Lung (tissue), 12 donors: ENCODE measurements around the gene HRG. TPM values are rescaled to one million over a fixed set of nuclear protein-coding genes. Genes with fewer than 3 reads are reported as not detected.
"Not testable (repeated sequence)": the region's sequence is repeated elsewhere in the genome, so short reads cannot be mapped to it uniquely, and the experiment has no call there.

ENCODE experiments used
- ATAC-seq: fragments of 200-7000 bp; cut with Tn5 transposase; one replicate; pipeline ENCODE4 v1.9.1; 2020; ENCODE audit warnings: moderate number of reproducible peaks; ENCODE audit not compliant: insufficient read depth, low FRiP score
- DNase-seq, 3 donors: peaks; one replicate each; pipeline ENCODE4 v3.0.0-alpha.2; 2013 to 2017
- H3K27ac ChIP-seq, 2 donors: one replicate each; pipeline ENCODE4 v1.5.1; 2013; ENCODE audit warnings: mild to moderate bottlenecking in 2 of 2, moderate library complexity in 2 of 2, control low read depth in 1 of 2, inconsistent platforms in 1 of 2, low read depth in 1 of 2, low read length in 1 of 2
- H3K27me3 ChIP-seq, 3 donors: one replicate each; pipeline ENCODE4 v1.5.1; 2013; ENCODE audit warnings: low read length in 2 of 3; ENCODE audit not compliant: control insufficient read depth in 3 of 3, insufficient read depth in 3 of 3
- H3K36me3 ChIP-seq, 4 donors: one replicate each; pipeline ENCODE4 v1.5.1; 2013; ENCODE audit warnings: low read length in 4 of 4, mild to moderate bottlenecking in 1 of 4, moderate library complexity in 1 of 4; ENCODE audit not compliant: control insufficient read depth in 4 of 4, insufficient read depth in 4 of 4
- H3K4me1 ChIP-seq, 5 donors: one replicate each; pipeline ENCODE4 v1.5.1; 2013; ENCODE audit warnings: low read length in 5 of 5, mild to moderate bottlenecking in 2 of 5, moderate library complexity in 1 of 5; ENCODE audit not compliant: control insufficient read depth in 5 of 5, insufficient read depth in 5 of 5
- H3K4me3 ChIP-seq: one replicate; pipeline ENCODE4 v1.5.1; 2013; ENCODE audit warnings: mild to moderate bottlenecking, control low read depth, moderate library complexity
- H3K9ac ChIP-seq, 2 donors: one replicate each; pipeline ENCODE4 v1.5.1; 2013; ENCODE audit warnings: low read length in 2 of 2, control low read depth in 1 of 2; ENCODE audit not compliant: insufficient read depth in 1 of 2
- H3K9me3 ChIP-seq, 4 donors: one replicate each; pipeline ENCODE4 v1.5.1; 2013; ENCODE audit warnings: low read length in 3 of 4, mild to moderate bottlenecking in 1 of 4, moderate library complexity in 1 of 4; ENCODE audit not compliant: control insufficient read depth in 4 of 4, insufficient read depth in 3 of 4
- CTCF ChIP-seq: IDR thresholded peaks from 2 replicates; pipeline ENCODE4 v1.5.1; 2012; ENCODE audit warnings: mild to moderate bottlenecking; ENCODE audit errors: control extremely low read depth, extremely low read depth
- WGBS, 2 donors: extraction: QIAGEN DNeasy Blood & Tissue Kit; methylation state at CpG; one replicate each; pipeline ENCODE4 v1.1.7; 2013; 5-methylcytosine and 5-hydroxymethylcytosine counted together
- polyA plus RNA-seq, 2 donors: library from polyadenylated mRNA; stranded (reverse); fragments of 200-250 nt; gene quantifications; one replicate each; pipeline ENCODE4 v1.2.1, GENCODE V29; 2013
- total RNA-seq, 2 donors: library from RNA; depleted of rRNA in 1 of 2; stranded (reverse); fragments of >200 nt in 1 of 2; gene quantifications; one replicate each; pipeline ENCODE4 v1.2.1, GENCODE V29; 2014 to 2021
- donor health status: control.
- donor health status: control.
- donor health status: Bipolar disorder and iron deficiency.
- donor health status: healthy.
- donor health status: DM: yes; HTN: yes; CAD: no.

The HRG gene
- total and polyA plus RNA-seq, 4 donors = 0.15 TPM; not detected in 3

- 70 to 83% methylated on average over 12 of the region's 12 CpGs for WGBS, 2 donors
- no peak overlapping the region for H3K4me3 ChIP-seq
Observed at GRCh38 chr3:186687120-186687651, 21.4 kb downstream of the HRG start.

GRCh38 chr3:186690304-186690703 lies 24.5 kb downstream of the HRG start:
- H3K4me3 ChIP-seq, H3K4me1 ChIP-seq, DNase-seq, H3K9me3 ChIP-seq, H3K36me3 ChIP-seq, ATAC-seq, H3K27ac ChIP-seq, H3K9ac ChIP-seq, H3K27me3 ChIP-seq: not testable (repeated sequence)
- 47 to 72% methylated on average over 1 of the region's 1 CpG for WGBS, 2 donors

More at GRCh38 chr3:186687120-186687651, 21.4 kb downstream of the HRG start:
- no peaks in the 10 kb centered on the region for H3K27me3 ChIP-seq
- peaks cover 0 to 2% (median 0%) of the 10 kb centered on the region in 4 donors for H3K9me3 ChIP-seq
- no peaks in the 10 kb centered on the region for H3K4me1 ChIP-seq
- DNase-seq (no peak), ATAC-seq (no peak)
- no peak for TF ChIP-seq CTCF
- no peak overlapping the region for H3K27ac ChIP-seq
- no peaks in the 10 kb centered on the region for H3K36me3 ChIP-seq
- H3K9ac ChIP-seq = no peak overlapping the region

GRCh38 chr3:186691676-186692075 lies 25.9 kb downstream of the HRG start:
- ATAC-seq (no peak), DNase-seq (no peak)
- Histone ChIP-seq H3K36me3 (no peaks in the 10 kb centered on the region), H3K4me1 (no peaks in the 10 kb centered on the region), H3K9ac (no peak overlapping the region), H3K9me3 (no peaks in the 10 kb centered on the region), H3K27me3 (no peaks in the 10 kb centered on the region), H3K27ac (no peak overlapping the region), H3K4me3 (no peak overlapping the region)
- TF ChIP-seq CTCF = no peak
- 91 to 94% methylated on average over 7 of the region's 7 CpGs for WGBS, 2 donors

GRCh38 chr3:186693843-186694242 lies 28.0 kb downstream of the HRG start:
- H3K27me3 ChIP-seq = peaks cover 0 to 3% (median 2%) of the 10 kb centered on the region in 3 donors
- TF ChIP-seq CTCF = no peak
- H3K9me3 ChIP-seq = no peaks in the 10 kb centered on the region
- DNase-seq (no peak), ATAC-seq (no peak)
- no peak overlapping the region for H3K27ac ChIP-seq
- no peak overlapping the region for H3K4me3 ChIP-seq
- H3K9ac ChIP-seq = no peak overlapping the region
- no peaks in the 10 kb centered on the region for H3K36me3 ChIP-seq
- WGBS, 2 donors = 71 to 87% methylated on average over 3 of the region's 3 CpGs
- H3K4me1 ChIP-seq = no peaks in the 10 kb centered on the region
